IPS-18a (cell line): ENCODE results near the gene FOXO3.
"Not testable (repeated sequence)": the region's sequence is repeated elsewhere in the genome, so short reads cannot be mapped to it uniquely, and the experiment has no call there.

Experiments used
- H3K27ac ChIP-seq: one replicate; pipeline ENCODE4 v1.5.1; 2013; ENCODE audit warnings: low read length
- H3K27me3 ChIP-seq: one replicate; pipeline ENCODE4 v1.6.1; 2013; ENCODE audit warnings: mild to moderate bottlenecking, low read length; ENCODE audit not compliant: control insufficient read depth, insufficient read depth
- H3K36me3 ChIP-seq: one replicate; pipeline ENCODE4 v1.6.1; 2013; ENCODE audit warnings: low read depth, low read length; ENCODE audit not compliant: control insufficient read depth
- H3K4me1 ChIP-seq: one replicate; pipeline ENCODE4 v1.6.1; 2013; ENCODE audit warnings: low read depth, low read length; ENCODE audit not compliant: control insufficient read depth
- H3K4me3 ChIP-seq: one replicate; pipeline ENCODE4 v1.5.1; 2013; ENCODE audit warnings: low read length
- H3K9ac ChIP-seq: one replicate; pipeline ENCODE4 v1.6.1; 2013; ENCODE audit warnings: mild to moderate bottlenecking, low read length, moderate library complexity
- H3K9me3 ChIP-seq: one replicate; pipeline ENCODE4 v1.6.1; 2013; ENCODE audit warnings: low read depth, low read length; ENCODE audit not compliant: control insufficient read depth

Gene FOXO3

GRCh38 chr6:108648191-108648590 is 87.5 kb downstream of the FOXO3 start:
- Histone ChIP-seq H3K9me3 (no peaks in the 10 kb centered on the region), H3K4me1 (no peaks in the 10 kb centered on the region), H3K36me3 (no peaks in the 10 kb centered on the region), H3K27ac (no peak overlapping the region), H3K4me3 (no peak overlapping the region), H3K9ac (no peak overlapping the region), H3K27me3 (no peaks in the 10 kb centered on the region)

- Histone ChIP-seq H3K4me3 (no peak overlapping the region), H3K9ac (no peak overlapping the region), H3K4me1 (no peaks in the 10 kb centered on the region), H3K27me3 (no peaks in the 10 kb centered on the region), H3K9me3 (no peaks in the 10 kb centered on the region), H3K36me3 (no peaks in the 10 kb centered on the region), H3K27ac (no peak overlapping the region)
Measured at GRCh38 chr6:108650325-108650724, 89.6 kb downstream of the FOXO3 start.

- Histone ChIP-seq H3K27ac (no peak overlapping the region), H3K4me3 (no peak overlapping the region), H3K9me3 (no peaks in the 10 kb centered on the region), H3K27me3 (no peaks in the 10 kb centered on the region), H3K9ac (no peak overlapping the region), H3K36me3 (no peaks in the 10 kb centered on the region), H3K4me1 (no peaks in the 10 kb centered on the region)
Measured at GRCh38 chr6:108650781-108651180, 90.1 kb downstream of the FOXO3 start.

- H3K27ac ChIP-seq, result no peak overlapping the region
- H3K9ac ChIP-seq, result no peak overlapping the region
- no peaks in the 10 kb centered on the region for H3K27me3 ChIP-seq
- no peak overlapping the region for H3K4me3 ChIP-seq
- no peaks in the 10 kb centered on the region for H3K36me3 ChIP-seq
- no peaks in the 10 kb centered on the region for H3K9me3 ChIP-seq
- H3K4me1 ChIP-seq, result no peaks in the 10 kb centered on the region
Measured at GRCh38 chr6:108651340-108652227, 90.9 kb downstream of the FOXO3 start.

- Histone ChIP-seq H3K36me3 (no peaks in the 10 kb centered on the region), H3K27ac (no peak overlapping the region), H3K4me1 (no peaks in the 10 kb centered on the region), H3K9ac (no peak overlapping the region), H3K9me3 (no peaks in the 10 kb centered on the region), H3K27me3 (no peaks in the 10 kb centered on the region), H3K4me3 (no peak overlapping the region)
Measured at GRCh38 chr6:108652375-108652774, 91.7 kb downstream of the FOXO3 start.

GRCh38 chr6:108653949-108654348 is 93.2 kb downstream of the FOXO3 start:
- Histone ChIP-seq H3K4me3 (no peak overlapping the region), H3K36me3 (no peaks in the 10 kb centered on the region), H3K27me3 (no peaks in the 10 kb centered on the region), H3K27ac (no peak overlapping the region), H3K9ac (no peak overlapping the region), H3K4me1 (no peaks in the 10 kb centered on the region), H3K9me3 (no peaks in the 10 kb centered on the region)

- Histone ChIP-seq H3K9me3 (no peaks in the 10 kb centered on the region), H3K36me3 (no peaks in the 10 kb centered on the region), H3K4me3 (no peak overlapping the region), H3K9ac (no peak overlapping the region), H3K4me1 (no peaks in the 10 kb centered on the region), H3K27me3 (no peaks in the 10 kb centered on the region), H3K27ac (no peak overlapping the region)
Measured at GRCh38 chr6:108654465-108655106, 93.9 kb downstream of the FOXO3 start.

GRCh38 chr6:108655806-108656651 is 95.3 kb downstream of the FOXO3 start:
- Histone ChIP-seq H3K27me3 (no peaks in the 10 kb centered on the region), H3K4me3 (no peak overlapping the region), H3K36me3 (no peaks in the 10 kb centered on the region), H3K4me1 (no peaks in the 10 kb centered on the region), H3K27ac (no peak overlapping the region), H3K9me3 (no peaks in the 10 kb centered on the region), H3K9ac (no peak overlapping the region)

GRCh38 chr6:108656836-108657235 is 96.1 kb downstream of the FOXO3 start:
- H3K27me3 ChIP-seq, result no peaks in the 10 kb centered on the region
- no peak overlapping the region for H3K9ac ChIP-seq
- no peaks in the 10 kb centered on the region for H3K9me3 ChIP-seq
- no peak overlapping the region for H3K4me3 ChIP-seq
- H3K4me1 ChIP-seq, result no peaks in the 10 kb centered on the region
- H3K36me3 ChIP-seq, result no peaks in the 10 kb centered on the region
- H3K27ac ChIP-seq, result no peak overlapping the region

GRCh38 chr6:108658174-108658573 is 97.5 kb downstream of the FOXO3 start:
- Histone ChIP-seq H3K27me3 (no peaks in the 10 kb centered on the region), H3K9me3 (no peaks in the 10 kb centered on the region), H3K36me3 (no peaks in the 10 kb centered on the region), H3K4me1 (no peaks in the 10 kb centered on the region), H3K27ac (no peak overlapping the region), H3K4me3 (no peak overlapping the region), H3K9ac (no peak overlapping the region)

GRCh38 chr6:108658785-108659184 is 98.1 kb downstream of the FOXO3 start:
- not testable (repeated sequence) for H3K27me3 ChIP-seq, H3K36me3 ChIP-seq, H3K4me3 ChIP-seq, H3K4me1 ChIP-seq, H3K9me3 ChIP-seq, H3K9ac ChIP-seq, H3K27ac ChIP-seq
